Heart left ventricle (tissue), 16 donors: ENCODE results near the gene NUDT8. TPM values are rescaled to one million over a fixed set of nuclear protein-coding genes. Genes with fewer than 3 reads are reported as not detected.
"Not testable (repeated sequence)": the region's sequence is repeated elsewhere in the genome, so short reads cannot be mapped to it uniquely, and the experiment has no call there.

Experiments
- ATAC-seq, 4 donors: fragments of 200-7000 bp; cut with Tn5 transposase; one replicate each; pipeline ENCODE4 v1.9.1; 2020 to 2022; ENCODE audit warnings: moderate library complexity in 4 of 4, mild to moderate bottlenecking in 3 of 4, moderate number of reproducible peaks in 1 of 4
- DNase-seq, 5 donors: peaks; one replicate each; pipeline ENCODE4 v3.0.0-alpha.2; 2020
- H3K27ac ChIP-seq, 12 donors: fragments of 200-600 bp; sonication (generic) in 4 of 12; one replicate each; pipeline versions ENCODE4 v1.5.0 to v1.8.0; 2016 to 2022; ENCODE audit warnings: mild to moderate bottlenecking in 2 of 12
- H3K27me3 ChIP-seq, 9 donors: fragments of 200-600 bp; sonication (generic) in 2 of 9; one replicate each; pipeline versions ENCODE4 v1.5.1 to v1.8.0; 2016 to 2022; ENCODE audit warnings: mild to moderate bottlenecking in 3 of 9
- H3K36me3 ChIP-seq, 9 donors: fragments of 200-600 bp; sonication (generic) in 2 of 9; one replicate each; pipeline versions ENCODE4 v1.5.0 to v1.8.0; 2018 to 2022; ENCODE audit warnings: mild to moderate bottlenecking in 2 of 9
- H3K4me1 ChIP-seq, 12 donors: fragments of 200-600 bp; sonication (generic) in 4 of 12; one replicate each; pipeline versions ENCODE4 v1.5.0 to v1.8.0; 2016 to 2022; ENCODE audit warnings: mild to moderate bottlenecking in 3 of 12
- H3K4me3 ChIP-seq, 12 donors: fragments of 200-600 bp; sonication (generic) in 4 of 12; one replicate each; pipeline versions ENCODE4 v1.5.0 to v1.8.0; 2017 to 2022; ENCODE audit warnings: mild to moderate bottlenecking in 9 of 12, moderate library complexity in 4 of 12
- H3K9me3 ChIP-seq, 12 donors: fragments of 200-600 bp; sonication (generic) in 4 of 12; one replicate each; pipeline versions ENCODE4 v1.5.0 to v1.8.0; 2016 to 2022; ENCODE audit warnings: mild to moderate bottlenecking in 1 of 12
- CTCF ChIP-seq, 12 donors: fragments of 200-600 bp; sonication (generic) in 4 of 12; IDR thresholded peaks; one replicate each; pipeline versions ENCODE4 v1.5.0 to v1.8.0; 2018 to 2022; ENCODE audit warnings: antibody characterized with exemption in 12 of 12, mild to moderate bottlenecking in 5 of 12
- POLR2A ChIP-seq, 2 donors: fragments of 450-650 bp; IDR thresholded peaks; one replicate each; pipeline ENCODE4 v1.6.1; 2017; ENCODE audit warnings: antibody characterized with exemption in 2 of 2, mild to moderate bottlenecking in 2 of 2, moderate library complexity in 2 of 2
- WGBS, 4 donors: extraction: QIAGEN DNeasy Blood & Tissue Kit in 2 of 4; methylation state at CpG; one replicate each; pipeline versions ENCODE4 v1.1.5 to v1.1.7; 2013 to 2018; 5-methylcytosine and 5-hydroxymethylcytosine counted together
- intact Hi-C, 10 donors: fragments of 100-400 bp; cut with DNase I; formaldehyde crosslinking; loops; one replicate each; pipeline versions ENCODE4 v1.11.1 to v1.14.2; 2022
- polyA plus RNA-seq, 2 donors: library from polyadenylated mRNA; stranded (reverse); fragments of 200-250 nt; gene quantifications; one replicate each; pipeline ENCODE4 v1.2.3, GENCODE V29; 2013
- total RNA-seq, 9 donors: library from RNA; depleted of rRNA in 2 of 9; stranded (reverse); fragments of >200 nt in 2 of 9; fragmentation: NEBNext Ultra II Directional in 3 of 9; extraction: Animal tissue kit (Norgen Biotek cat#: 25700) in 3 of 9; gene quantifications; one replicate each; pipeline versions ENCODE4 v1.1.0 to v1.2.4, GENCODE V29; 2016 to 2023
- donor health status: ischemic (EF 13 %, LVEDD 7.1; RV severe dilation, severe dysfunction).
- donor health status: healthy with polysubstance abuse.
- donor health status: DM: no; HTN: yes; CAD: no.
- donor health status: DM: no; HTN: no; CAD: no.
- donor health status: ischemic (EF 25% LVEDD 6.9; RV normal size, moderate dysfunction).
- donor health status: ischemic (EF 25% LVEDD 5.7; RV mildly dilated, moderate dysfunction).
- donor health status: healthy.
- donor health status: DM: yes; HTN: yes; CAD: no.
- donor health status: ischemic (EF 35%, LVEDD 5.7; RV mildly dilated, moderate dysfunction).
- donor health status: nonischemic (EF 11% LVEDD 7.7; RV severe dilation, severe dysfunction).
- donor health status: DM: yes; HTN: yes; CAD: no.
- donor health status: PGD.
- donor health status: ischemic (EF 29% LVEDD 5.4; RV normal size, mild dysfunction).
- donor health status: nonischemic (EF 23%, LVEDD 6.1; RV moderate dilation, normal function).

NUDT8 gene
- total and polyA plus RNA-seq, 11 donors, result 29.1 to 110 (median 49.3) TPM

DNA sequence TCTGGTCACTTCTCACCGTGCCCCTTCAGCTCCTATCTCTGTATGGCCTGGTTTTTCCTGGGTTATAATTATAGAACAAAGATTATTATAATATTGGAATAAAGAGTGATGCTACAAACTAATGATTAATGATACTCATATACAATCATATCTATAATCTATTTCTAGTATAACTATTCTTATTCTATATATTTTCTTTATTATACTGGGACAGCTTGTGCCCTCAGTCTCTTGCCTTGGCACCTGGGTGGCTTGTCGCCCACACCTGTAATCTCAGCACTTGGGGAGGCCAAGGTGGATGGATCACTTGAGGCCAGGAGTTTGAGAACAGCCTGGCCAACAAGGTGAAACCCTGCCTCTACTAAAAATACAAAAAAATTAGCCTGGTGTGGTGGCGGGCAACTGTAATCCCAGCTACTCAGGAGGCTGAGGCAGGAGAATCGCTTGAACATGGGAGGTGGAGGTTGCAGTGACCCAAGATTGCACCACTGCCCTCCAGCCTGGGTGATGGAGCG lies 30.0 kb upstream of the NUDT8 start:
- H3K36me3 ChIP-seq, H3K4me3 ChIP-seq, ATAC-seq, H3K27ac ChIP-seq, DNase-seq, H3K9me3 ChIP-seq, H3K27me3 ChIP-seq, H3K4me1 ChIP-seq: not testable (repeated sequence)
- TF ChIP-seq CTCF (IDR thresholded peaks at IDR 0.05), result peak in 4 of 12 donors; percentile 6 to 40 (median 22)
- 55 to 67% (median 61%) methylated on average over 5 of the region's 5 CpGs for WGBS, 4 donors
- intact Hi-C loops, result loop anchor here in 5 of 10 donors (2.0 to 10.0 kb wide), 6 partner anchors 31 to 87 kb away; partner anchors contain the start of gene NUDT8 (in 1 of the 5)

DNA sequence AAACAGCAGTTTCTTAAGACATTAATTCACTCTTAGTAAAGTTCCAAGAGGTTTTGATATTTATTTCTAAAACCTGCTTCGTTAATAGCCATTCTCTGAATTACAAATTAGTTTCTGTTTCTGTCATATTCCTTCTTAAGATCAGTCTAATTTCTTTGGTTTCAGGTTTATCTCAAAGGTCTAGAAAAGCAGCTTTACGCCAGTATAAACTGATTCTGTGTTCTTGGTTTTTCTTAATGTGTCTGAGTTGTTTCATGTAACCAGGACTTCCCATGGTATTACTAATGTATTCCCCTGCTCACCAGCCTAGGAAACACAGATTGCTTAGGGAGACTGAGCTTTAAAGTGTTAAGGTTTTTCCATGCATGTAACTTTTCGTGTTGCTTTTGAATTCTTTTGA lies 27.6 kb upstream of the NUDT8 start:
- TF ChIP-seq CTCF (IDR thresholded peaks at IDR 0.05), result no peak
- TF ChIP-seq POLR2A (IDR thresholded peaks at IDR 0.05), result no peak
- Histone ChIP-seq H3K9me3 (no peaks in the 10 kb centered on the region), H3K4me1 (no peaks in the 10 kb centered on the region), H3K27ac (no peak overlapping the region), H3K36me3 (no peaks in the 10 kb centered on the region), H3K27me3 (no peaks in the 10 kb centered on the region), H3K4me3 (no peak overlapping the region)
- intact Hi-C loops, result loop anchor here in 4 of 10 donors (2.0 to 10.0 kb wide), 4 partner anchors 80 to 85 kb away; no protein-coding TSS in a partner anchor
- ATAC-seq, result no peak
- no peak for DNase-seq
- 44 to 52% (median 47%) methylated on average over 3 of the region's 3 CpGs for WGBS, 4 donors

DNA sequence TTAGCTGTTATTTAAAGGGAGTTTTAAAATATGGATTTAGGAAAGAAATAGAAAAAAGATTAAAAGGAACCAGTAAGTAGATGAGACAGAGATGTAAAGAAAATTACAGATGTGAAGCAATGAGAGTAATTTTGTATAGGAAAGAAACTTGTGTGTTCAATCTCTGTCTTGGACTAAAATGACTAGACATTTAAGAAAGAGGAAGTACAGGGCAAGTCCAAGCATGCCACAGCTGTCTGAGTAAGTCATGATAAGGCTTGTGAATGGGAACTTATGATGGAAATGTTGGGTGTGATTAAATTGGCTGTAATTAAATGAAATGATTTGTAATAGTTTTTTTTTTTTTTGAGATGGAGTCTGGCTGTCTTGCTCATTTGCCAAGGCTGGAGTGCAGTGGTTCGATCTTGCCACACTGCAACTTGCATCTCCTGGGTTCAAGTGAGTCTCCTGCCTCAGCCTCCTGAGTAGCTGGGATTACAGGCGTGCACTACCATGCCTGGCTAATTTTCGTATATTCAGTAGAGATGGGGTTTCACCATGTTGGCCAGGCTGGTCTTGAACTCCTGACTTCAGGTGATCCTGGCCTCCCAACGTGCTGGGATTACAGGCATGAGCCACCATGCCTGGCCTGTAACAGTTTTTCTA lies 26.7 kb upstream of the NUDT8 start:
- no peak overlapping the region for H3K4me3 ChIP-seq
- H3K27me3 ChIP-seq, result no peaks in the 10 kb centered on the region
- no peak for TF ChIP-seq POLR2A (IDR thresholded peaks at IDR 0.05)
- no peak for TF ChIP-seq CTCF (IDR thresholded peaks at IDR 0.05)
- WGBS, 4 donors, result 89 to 96% (median 92%) methylated on average over 4 of the region's 4 CpGs
- no peaks in the 10 kb centered on the region for H3K9me3 ChIP-seq
- intact Hi-C loops, result loop anchor here in 4 of 10 donors (2.0 to 10.0 kb wide), 4 partner anchors 79 to 84 kb away; no protein-coding TSS in a partner anchor
- no peak overlapping the region for H3K27ac ChIP-seq
- H3K4me1 ChIP-seq, result no peaks in the 10 kb centered on the region
- H3K36me3 ChIP-seq, result no peaks in the 10 kb centered on the region
- ATAC-seq, result no peak
- DNase-seq, result peak in 1 of 5 donors; percentile 3

DNA sequence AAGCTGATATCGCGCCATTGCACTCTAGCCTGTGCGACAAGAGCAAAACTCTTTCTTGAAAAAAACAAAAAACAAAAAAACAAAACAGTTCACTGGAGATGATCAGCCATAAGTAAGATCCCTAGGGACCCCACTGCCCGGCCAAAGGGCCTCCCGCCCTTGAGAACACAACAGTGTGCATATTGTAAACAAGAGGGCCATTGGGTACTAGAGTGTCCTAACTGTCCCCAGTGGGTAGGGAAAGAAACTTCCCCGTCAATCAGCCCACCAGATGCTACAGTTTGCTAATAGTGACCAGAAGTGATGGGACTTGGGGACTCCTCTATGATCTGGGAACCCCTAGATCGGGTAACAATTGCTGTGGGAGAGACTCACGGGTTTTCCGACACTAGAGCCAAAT lies 24.5 kb upstream of the NUDT8 start:
- Histone ChIP-seq H3K9me3 (no peaks in the 10 kb centered on the region), H3K27ac (no peak overlapping the region), H3K4me3 (no peak overlapping the region), H3K36me3 (no peaks in the 10 kb centered on the region), H3K27me3 (peaks cover 0 to 9% (median 0%) of the 10 kb centered on the region in 9 donors), H3K4me1 (peaks cover 0 to 5% (median 0%) of the 10 kb centered on the region in 12 donors)
- WGBS, 4 donors, result 72 to 75% (median 75%) methylated on average over 9 of the region's 9 CpGs
- no peak for DNase-seq
- TF ChIP-seq CTCF (IDR thresholded peaks at IDR 0.05), result no peak
- intact Hi-C loops, result loop anchor here in 1 of 10 donors (10.0 kb wide), 1 partner anchor 79 kb away; no protein-coding TSS in a partner anchor
- no peak for ATAC-seq
